IgD-negative memory B cell (primary cell): ENCODE data around the gene KCNT2. TPM values are rescaled to one million over a fixed set of nuclear protein-coding genes. Genes with fewer than 3 reads are reported as not detected.
"Not testable (repeated sequence)": the region's sequence is repeated elsewhere in the genome, so short reads cannot be mapped to it uniquely, and the experiment has no call there.

Source experiments
- H3K27ac Mint-ChIP-seq, 3 donors: one replicate each; pipeline ENCODE4 v1.8.0; 2020 to 2022; ENCODE audit warnings: mild to moderate bottlenecking in 3 of 3, mixed read lengths in 3 of 3, moderate library complexity in 1 of 3
- H3K27me3 Mint-ChIP-seq: one replicate; pipeline ENCODE4 v1.8.0; 2021; ENCODE audit warnings: mixed read lengths
- H3K36me3 Mint-ChIP-seq: one replicate; pipeline ENCODE4 v1.8.0; 2020; ENCODE audit warnings: mild to moderate bottlenecking, mixed read lengths
- H3K4me1 Mint-ChIP-seq, 3 donors: one replicate each; pipeline ENCODE4 v1.8.0; 2020 to 2022; ENCODE audit warnings: mixed read lengths in 3 of 3, mild to moderate bottlenecking in 1 of 3
- H3K4me3 Mint-ChIP-seq, 4 donors: one replicate each; pipeline ENCODE4 v1.8.0; 2020 to 2022; ENCODE audit warnings: mild to moderate bottlenecking in 4 of 4, mixed read lengths in 4 of 4, moderate library complexity in 3 of 4
- H3K9me3 Mint-ChIP-seq, 3 donors: one replicate each; pipeline ENCODE4 v1.8.0; 2020 to 2021; ENCODE audit warnings: mixed read lengths in 3 of 3, mild to moderate bottlenecking in 1 of 3
- polyA plus RNA-seq: library from polyadenylated mRNA; unstranded; fragments of 300-500 nt; fragmentation: Illumina TruSeq; gene quantifications from one replicate; pipeline ENCODE4 v1.2.3, GENCODE V29; 2021

The KCNT2 gene
- polyA plus RNA-seq, 1 donor from 2014 or later, result not detected

- Mint-ChIP-seq H3K27me3 (no peaks in the 10 kb centered on the region), H3K4me3 (no peak overlapping the region), H3K36me3 (no peaks in the 10 kb centered on the region), H3K9me3 (peaks cover 2 to 14% (median 10%) of the 10 kb centered on the region in 3 donors), H3K4me1 (no peaks in the 10 kb centered on the region), H3K27ac (no peak overlapping the region)
Measured at GRCh38 chr1:196558411-196558810, 49.8 kb downstream of the KCNT2 start.

GRCh38 chr1:196557797-196558196 lies 50.4 kb downstream of the KCNT2 start:
- Mint-ChIP-seq H3K27me3 (no peaks in the 10 kb centered on the region), H3K4me3 (no peak overlapping the region), H3K4me1 (no peaks in the 10 kb centered on the region), H3K9me3 (peaks cover 4 to 14% (median 6%) of the 10 kb centered on the region in 3 donors), H3K36me3 (no peaks in the 10 kb centered on the region), H3K27ac (no peak overlapping the region)

- H3K9me3 Mint-ChIP-seq, result peaks cover 0 to 5% (median 2%) of the 10 kb centered on the region in 3 donors
- no peaks in the 10 kb centered on the region for H3K36me3 Mint-ChIP-seq
- no peaks in the 10 kb centered on the region for H3K27me3 Mint-ChIP-seq
- no peak overlapping the region for H3K27ac Mint-ChIP-seq
- no peaks in the 10 kb centered on the region for H3K4me1 Mint-ChIP-seq
- no peak overlapping the region for H3K4me3 Mint-ChIP-seq
Measured at GRCh38 chr1:196550731-196551130, 57.5 kb downstream of the KCNT2 start.

GRCh38 chr1:196546272-196547111 lies 61.7 kb downstream of the KCNT2 start:
- Mint-ChIP-seq H3K36me3 (no peaks in the 10 kb centered on the region), H3K27me3 (no peaks in the 10 kb centered on the region), H3K27ac (no peak overlapping the region)

GRCh38 chr1:196545222-196545621 lies 63.0 kb downstream of the KCNT2 start:
- no peaks in the 10 kb centered on the region for H3K36me3 Mint-ChIP-seq
- no peaks in the 10 kb centered on the region for H3K4me1 Mint-ChIP-seq
- H3K27me3 Mint-ChIP-seq, result no peaks in the 10 kb centered on the region
- no peak overlapping the region for H3K27ac Mint-ChIP-seq
- no peak overlapping the region for H3K4me3 Mint-ChIP-seq
- H3K9me3 Mint-ChIP-seq, result no peaks in the 10 kb centered on the region

More at GRCh38 chr1:196546272-196547111, 61.7 kb downstream of the KCNT2 start:
- Mint-ChIP-seq H3K4me1 (no peaks in the 10 kb centered on the region), H3K9me3 (no peaks in the 10 kb centered on the region), H3K4me3 (no peak overlapping the region)

- no peak overlapping the region for H3K4me3 Mint-ChIP-seq
- no peaks in the 10 kb centered on the region for H3K9me3 Mint-ChIP-seq
- no peaks in the 10 kb centered on the region for H3K27me3 Mint-ChIP-seq
- no peak overlapping the region for H3K27ac Mint-ChIP-seq
- no peaks in the 10 kb centered on the region for H3K36me3 Mint-ChIP-seq
- H3K4me1 Mint-ChIP-seq, result no peaks in the 10 kb centered on the region
Measured at GRCh38 chr1:196544617-196545016, 63.6 kb downstream of the KCNT2 start.

- no peaks in the 10 kb centered on the region for H3K27me3 Mint-ChIP-seq
- H3K9me3 Mint-ChIP-seq, result no peaks in the 10 kb centered on the region
- H3K4me3 Mint-ChIP-seq, result no peak overlapping the region
- no peak overlapping the region for H3K27ac Mint-ChIP-seq
- H3K4me1 Mint-ChIP-seq, result no peaks in the 10 kb centered on the region
- H3K36me3 Mint-ChIP-seq, result no peaks in the 10 kb centered on the region
Measured at GRCh38 chr1:196543833-196544232, 64.4 kb downstream of the KCNT2 start.

GRCh38 chr1:196538473-196538872 lies 69.8 kb downstream of the KCNT2 start:
- no peaks in the 10 kb centered on the region for H3K36me3 Mint-ChIP-seq
- H3K4me3 Mint-ChIP-seq, result no peak overlapping the region
- peaks cover 0 to 10% (median 4%) of the 10 kb centered on the region in 3 donors for H3K9me3 Mint-ChIP-seq
- H3K27ac Mint-ChIP-seq, result no peak overlapping the region
- no peaks in the 10 kb centered on the region for H3K4me1 Mint-ChIP-seq
- H3K27me3 Mint-ChIP-seq, result no peaks in the 10 kb centered on the region

- H3K4me1 Mint-ChIP-seq, result no peaks in the 10 kb centered on the region
- H3K27ac Mint-ChIP-seq, result no peak overlapping the region
- no peak overlapping the region for H3K4me3 Mint-ChIP-seq
- H3K27me3 Mint-ChIP-seq, result no peaks in the 10 kb centered on the region
- H3K36me3 Mint-ChIP-seq, result no peaks in the 10 kb centered on the region
- H3K9me3 Mint-ChIP-seq, result peaks cover 0 to 10% (median 4%) of the 10 kb centered on the region in 3 donors
Measured at GRCh38 chr1:196535727-196536126, 72.5 kb downstream of the KCNT2 start.

GRCh38 chr1:196531737-196532524 lies 76.3 kb downstream of the KCNT2 start:
- Mint-ChIP-seq H3K4me3 (no peak overlapping the region), H3K4me1 (no peaks in the 10 kb centered on the region), H3K27me3 (no peaks in the 10 kb centered on the region), H3K36me3 (no peaks in the 10 kb centered on the region), H3K9me3 (peaks cover 0 to 7% (median 2%) of the 10 kb centered on the region in 3 donors), H3K27ac (no peak overlapping the region)

- Mint-ChIP-seq H3K27me3 (no peaks in the 10 kb centered on the region), H3K4me1 (no peaks in the 10 kb centered on the region), H3K27ac (no peak overlapping the region), H3K9me3 (peaks cover 2 to 5% (median 3%) of the 10 kb centered on the region in 3 donors), H3K36me3 (no peaks in the 10 kb centered on the region), H3K4me3 (no peak overlapping the region)
Measured at GRCh38 chr1:196527919-196528318, 80.3 kb downstream of the KCNT2 start.

GRCh38 chr1:196522574-196523345 lies 85.5 kb downstream of the KCNT2 start:
- not testable (repeated sequence) for H3K4me3 Mint-ChIP-seq, H3K27me3 Mint-ChIP-seq, H3K27ac Mint-ChIP-seq, H3K4me1 Mint-ChIP-seq, H3K36me3 Mint-ChIP-seq
- H3K9me3 Mint-ChIP-seq, result peaks cover 3 to 16% (median 4%) of the 10 kb centered on the region in 3 donors

GRCh38 chr1:196517193-196517592 lies 91.0 kb downstream of the KCNT2 start:
- Mint-ChIP-seq H3K4me3 (no peak overlapping the region), H3K27ac (no peak overlapping the region), H3K27me3 (no peaks in the 10 kb centered on the region), H3K4me1 (no peaks in the 10 kb centered on the region), H3K36me3 (no peaks in the 10 kb centered on the region), H3K9me3 (peaks cover 0 to 14% (median 3%) of the 10 kb centered on the region in 3 donors)

- H3K9me3 Mint-ChIP-seq, result peaks cover 0 to 19% (median under 1%) of the 10 kb centered on the region in 3 donors
- H3K4me1 Mint-ChIP-seq, result no peaks in the 10 kb centered on the region
- H3K27me3 Mint-ChIP-seq, result no peaks in the 10 kb centered on the region
- no peak overlapping the region for H3K27ac Mint-ChIP-seq
- no peaks in the 10 kb centered on the region for H3K36me3 Mint-ChIP-seq
- no peak overlapping the region for H3K4me3 Mint-ChIP-seq
Measured at GRCh38 chr1:196516373-196516772, 91.9 kb downstream of the KCNT2 start.

- H3K36me3 Mint-ChIP-seq, result no peaks in the 10 kb centered on the region
- H3K4me1 Mint-ChIP-seq, result no peaks in the 10 kb centered on the region
- no peaks in the 10 kb centered on the region for H3K27me3 Mint-ChIP-seq
- H3K9me3 Mint-ChIP-seq, result peaks cover 0 to 17% (median 0%) of the 10 kb centered on the region in 3 donors
- no peak overlapping the region for H3K27ac Mint-ChIP-seq
- H3K4me3 Mint-ChIP-seq, result no peak overlapping the region
Measured at GRCh38 chr1:196515904-196516303, 92.3 kb downstream of the KCNT2 start.
